Bladder microvascular endothelial cell (primary cell): ENCODE measurements around the gene AMN. TPM values are rescaled to one million over a fixed set of nuclear protein-coding genes. Genes with fewer than 3 reads are reported as not detected.

Experiments used
- total RNA-seq: library from RNA; depleted of rRNA; stranded (reverse); fragments of >200 nt; gene quantifications from 2 replicates; pipeline ENCODE4 v1.2.3, GENCODE V29; 2014

Gene AMN
- total RNA-seq: under 0.01 and 0.25 TPM in 2 replicates

GRCh38 chr14:102922490-102923200, at the start of gene AMN:
AMN (plus strand) TSS chr14:102922663; CDS start chr14:102922689, 26 bp downstream.

Other genes starting within 250 kb of the AMN start
- 8.9 and 47.2 TPM in 2 replicates for gene TRAF3, start 145.2 kb upstream of the AMN start, total RNA-seq
- 76.4 and 175 TPM in 2 replicates for gene CDC42BPB, start 134.9 kb downstream of the AMN start, total RNA-seq
- not detected in 2 replicates for gene LBHD2, start 161.5 kb downstream of the AMN start, total RNA-seq
- not detected in 2 replicates for gene EXOC3L4, start 172.1 kb downstream of the AMN start, total RNA-seq
- gene TNFAIP2, start 200.8 kb downstream of the AMN start, total RNA-seq: 58.9 and 124 TPM in 2 replicates